GM18907 (cell line): ENCODE data around the gene ZMIZ1.

Experiments used
- ATAC-seq: cut with Tn5 transposase; IDR thresholded peaks from one replicate; pipeline ENCODE4 v1.9.1; 2021; ENCODE audit warnings: mild to moderate bottlenecking, moderate library complexity; ENCODE audit not compliant: unreplicated experiment

The ZMIZ1 gene

DNA sequence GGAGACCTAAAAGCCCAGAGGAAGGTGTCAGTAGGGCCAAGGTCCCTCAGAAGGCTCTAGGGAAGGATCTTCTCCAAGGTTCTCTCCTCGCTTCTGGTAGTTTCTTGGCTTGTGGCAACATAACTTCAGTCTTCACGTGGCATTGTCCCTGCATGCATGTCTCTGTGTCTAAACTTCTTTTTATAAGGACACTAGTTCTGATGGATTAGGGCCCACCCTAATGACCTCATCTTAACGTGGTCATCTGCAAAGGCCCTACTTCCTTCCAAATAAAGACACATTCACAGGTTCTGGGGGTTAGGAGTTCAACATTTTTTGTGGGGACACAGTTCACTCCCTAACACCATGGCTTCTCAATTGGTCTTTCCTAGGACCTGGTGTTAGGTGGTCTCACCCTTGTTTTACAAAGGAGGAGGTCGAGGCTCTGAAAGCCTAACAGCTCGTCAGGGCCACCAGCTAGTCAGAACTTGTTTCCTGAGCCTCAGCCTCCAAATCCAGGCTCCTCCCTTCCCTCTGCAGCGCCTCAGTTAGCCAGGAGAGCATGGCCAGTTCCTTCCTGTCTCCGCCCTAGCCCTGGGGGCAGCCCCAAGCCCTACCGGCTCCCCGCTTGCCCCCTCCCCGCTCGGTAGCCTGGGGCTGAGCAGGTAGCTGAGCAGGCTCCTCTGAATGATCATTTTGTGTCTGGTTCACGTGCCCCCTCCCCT is 168.8 kb downstream of the ZMIZ1 start:
- no peak for ATAC-seq

- ATAC-seq, result no peak
Observed at GRCh38 chr10:79238158-79238520, 169.4 kb downstream of the ZMIZ1 start.

DNA sequence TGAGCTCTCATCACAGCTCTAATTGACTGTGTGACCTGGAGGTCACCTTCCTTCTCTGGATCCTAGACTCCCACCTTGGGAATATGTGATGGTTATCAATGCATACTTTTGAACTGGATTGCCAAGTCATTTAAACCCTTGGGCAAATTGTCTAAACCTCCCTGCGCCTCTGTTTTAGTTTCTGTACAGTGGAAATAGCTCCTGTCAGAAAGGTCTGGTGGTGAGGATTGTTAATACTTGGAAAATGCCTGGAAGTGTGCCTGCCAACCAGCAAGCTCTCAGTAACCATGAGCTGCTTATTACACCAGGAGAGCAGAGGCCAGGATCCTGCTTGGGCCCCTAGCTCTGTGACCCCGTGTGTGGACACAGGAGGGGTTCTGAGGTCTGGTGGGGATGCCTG is 169.8 kb downstream of the ZMIZ1 start:
- ATAC-seq, result no peak

DNA sequence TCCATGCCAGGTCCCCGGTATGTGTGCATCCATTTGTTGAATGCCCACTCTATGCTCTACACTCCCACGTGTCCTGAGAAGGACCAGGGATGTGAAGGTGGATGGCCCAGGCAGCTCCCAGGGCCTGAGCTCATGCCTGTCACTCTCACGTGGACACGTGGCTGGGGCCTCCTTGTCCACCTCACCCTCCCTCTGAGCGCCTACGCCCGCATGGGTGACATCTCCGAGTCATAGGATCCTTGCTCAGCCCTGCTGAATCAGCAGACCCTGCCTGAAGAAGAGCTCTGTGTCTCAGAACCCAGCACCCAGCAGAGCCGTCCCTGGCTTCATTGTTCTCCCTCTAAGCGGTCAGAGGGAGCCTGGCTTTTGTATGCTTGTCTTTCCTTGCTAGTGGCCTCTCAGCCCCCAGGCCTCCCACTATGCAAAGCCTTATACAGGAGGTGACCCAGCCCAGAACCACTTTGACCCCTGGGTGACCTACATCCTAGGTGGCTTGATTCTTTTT is 170.6 kb downstream of the ZMIZ1 start:
- ATAC-seq, result no peak

DNA sequence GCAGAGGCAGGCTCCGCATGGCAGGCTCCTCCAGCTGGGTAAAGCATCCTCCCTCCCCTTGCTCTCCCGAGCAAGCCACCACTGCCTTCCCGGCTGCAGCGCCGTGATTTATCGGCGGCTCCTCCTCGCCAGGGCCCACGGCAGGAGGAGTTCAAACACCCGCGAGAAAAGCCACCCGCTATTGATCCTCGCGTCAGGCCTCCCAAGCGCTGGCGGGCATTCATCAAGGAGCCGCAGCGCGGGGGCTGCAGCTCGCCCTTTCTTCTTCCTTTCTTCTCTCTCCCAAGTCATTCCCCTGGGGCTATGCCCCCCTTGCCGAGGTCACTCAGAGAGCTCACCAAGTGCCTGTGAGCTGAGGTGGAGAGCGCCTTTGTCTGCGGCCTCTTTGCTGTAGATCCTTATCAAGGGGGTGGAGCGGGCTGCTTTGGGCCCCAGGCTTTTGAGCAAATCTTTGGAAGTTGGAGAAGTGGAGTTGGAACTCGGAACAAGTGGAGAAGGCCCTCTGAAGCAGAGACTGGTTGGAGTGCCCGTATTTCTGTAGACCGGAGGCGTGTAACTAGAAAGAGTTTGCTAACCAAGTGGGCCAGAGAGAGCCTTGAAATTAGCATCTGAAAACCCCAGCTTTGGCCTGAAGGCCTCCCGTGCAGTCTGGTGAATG is 171.3 kb downstream of the ZMIZ1 start:
- ATAC-seq, result no peak

DNA sequence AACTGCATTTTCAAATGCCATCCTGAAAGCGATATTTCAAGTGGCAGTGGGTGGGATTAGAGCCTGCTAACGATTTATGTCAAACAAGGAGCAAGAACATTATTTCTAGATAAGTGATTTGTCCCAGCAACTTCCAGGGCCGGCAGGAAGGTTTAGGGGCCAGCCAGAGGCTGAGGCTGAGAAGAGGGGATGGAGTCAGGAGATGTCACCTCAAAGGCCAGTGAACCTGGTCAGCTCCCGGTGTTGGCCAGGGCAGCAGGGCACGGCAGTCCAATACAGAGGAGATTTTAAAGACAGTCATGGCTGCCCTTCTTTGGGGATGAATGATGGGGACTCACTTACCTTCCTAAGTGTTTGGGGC is 172.8 kb downstream of the ZMIZ1 start:
- ATAC-seq, result no peak

DNA sequence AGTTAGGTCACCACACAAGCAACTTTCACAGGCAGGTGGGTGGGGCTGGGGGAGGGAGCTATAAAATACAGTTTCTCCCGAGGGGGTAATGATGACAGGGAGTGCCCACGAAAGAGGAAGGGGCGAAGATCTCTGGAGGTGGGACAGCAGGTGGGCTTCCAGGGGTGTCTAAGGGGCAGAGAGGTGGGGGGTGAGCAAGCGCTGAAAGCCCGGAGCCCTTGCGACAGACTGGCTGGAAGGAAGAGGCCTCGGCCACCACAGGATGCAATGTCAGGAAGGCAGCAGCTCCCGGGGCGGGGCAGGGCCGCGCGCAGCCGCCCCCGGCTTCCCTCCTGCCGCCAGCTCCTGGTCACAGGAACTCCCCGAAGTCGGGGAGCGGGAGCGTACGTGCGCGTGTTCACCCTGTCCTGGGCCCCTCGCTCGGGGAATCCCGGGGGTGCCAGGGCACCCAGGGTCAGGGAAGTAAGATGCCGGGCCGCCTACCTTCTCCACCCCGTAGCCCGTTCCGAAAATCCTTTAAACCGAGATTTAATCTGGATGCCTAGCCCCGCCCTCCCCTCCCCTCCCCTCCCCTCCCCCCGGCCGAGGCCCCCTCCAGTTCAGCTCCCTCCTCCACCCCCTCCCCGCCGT is 173.3 kb downstream of the ZMIZ1 start:
- peak; percentile 36 for ATAC-seq

DNA sequence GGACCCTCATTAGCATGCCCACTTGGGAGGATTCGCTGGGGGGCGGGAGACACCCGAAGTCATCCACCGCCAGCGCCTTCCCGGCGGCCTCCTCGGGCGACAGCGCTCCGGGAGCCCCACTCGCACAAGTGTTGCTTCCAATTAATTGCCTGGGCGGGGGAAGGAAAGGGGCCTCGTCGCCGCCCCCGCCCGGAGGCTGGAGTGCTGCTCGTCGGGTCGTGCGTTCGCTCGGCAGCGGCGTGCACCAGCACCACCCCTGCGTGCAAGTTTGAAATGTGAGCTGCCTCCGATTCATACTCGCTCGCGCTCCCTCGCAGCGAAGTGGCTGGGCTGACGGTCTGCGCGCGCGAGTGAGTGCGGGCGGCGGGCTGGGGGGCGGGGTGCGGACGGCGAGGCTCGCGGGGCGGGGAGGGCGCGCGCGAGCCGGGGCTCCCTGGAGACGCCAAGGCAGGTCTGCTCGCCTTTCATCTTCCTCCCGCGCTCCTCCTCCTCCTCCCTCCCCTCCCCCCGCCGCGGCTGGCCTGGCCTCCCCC is 173.9 kb downstream of the ZMIZ1 start:
- peak; percentile 23 for ATAC-seq

DNA sequence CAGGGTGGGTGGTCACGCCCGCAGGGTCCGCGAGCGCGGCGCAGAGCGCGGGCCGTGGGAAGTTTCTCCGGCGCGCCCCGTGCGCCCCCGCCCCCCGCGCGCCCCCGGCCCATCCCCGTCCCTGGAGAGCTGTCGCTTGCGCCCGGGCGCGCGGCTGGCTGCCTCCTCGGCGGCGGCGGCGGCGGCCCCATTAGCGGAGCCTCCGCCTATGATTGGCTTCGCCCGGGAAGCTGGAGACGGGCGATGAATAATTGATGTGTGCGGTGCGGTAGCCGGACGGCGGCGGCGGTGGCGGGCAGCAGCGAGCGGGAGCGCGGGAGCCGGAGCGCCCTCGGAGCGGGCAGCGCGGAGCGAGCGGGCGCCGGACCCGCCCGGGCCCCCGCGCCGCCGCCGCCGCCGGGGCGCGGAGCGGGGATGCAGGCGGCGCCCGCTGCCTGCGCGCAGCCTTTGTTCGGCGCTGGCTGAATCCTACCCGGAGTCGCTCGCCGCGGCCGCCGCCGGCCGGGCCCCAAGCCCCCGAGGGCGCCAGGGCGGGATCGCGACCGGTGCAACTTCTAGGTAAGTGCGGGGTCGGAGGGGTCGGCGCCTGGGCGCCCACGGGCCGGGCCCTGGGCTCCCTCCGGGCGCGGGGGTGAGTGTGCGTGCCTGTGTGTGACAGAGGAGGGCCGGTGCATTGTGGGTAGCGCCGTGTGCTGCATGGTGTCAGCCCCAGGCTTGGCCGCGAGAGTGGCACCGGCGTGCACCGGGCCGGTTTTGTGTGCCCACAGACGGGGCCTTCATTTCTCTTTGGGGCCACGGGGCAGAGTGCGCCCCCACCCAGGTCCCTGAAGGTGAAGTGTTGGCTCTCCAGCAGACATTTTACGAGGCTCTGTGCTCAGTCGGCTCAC is 174.7 kb downstream of the ZMIZ1 start:
- peak; percentile 54 for ATAC-seq

GRCh38 chr10:79244068-79244442 is 175.3 kb downstream of the ZMIZ1 start:
- ATAC-seq, result peak; percentile 0

DNA sequence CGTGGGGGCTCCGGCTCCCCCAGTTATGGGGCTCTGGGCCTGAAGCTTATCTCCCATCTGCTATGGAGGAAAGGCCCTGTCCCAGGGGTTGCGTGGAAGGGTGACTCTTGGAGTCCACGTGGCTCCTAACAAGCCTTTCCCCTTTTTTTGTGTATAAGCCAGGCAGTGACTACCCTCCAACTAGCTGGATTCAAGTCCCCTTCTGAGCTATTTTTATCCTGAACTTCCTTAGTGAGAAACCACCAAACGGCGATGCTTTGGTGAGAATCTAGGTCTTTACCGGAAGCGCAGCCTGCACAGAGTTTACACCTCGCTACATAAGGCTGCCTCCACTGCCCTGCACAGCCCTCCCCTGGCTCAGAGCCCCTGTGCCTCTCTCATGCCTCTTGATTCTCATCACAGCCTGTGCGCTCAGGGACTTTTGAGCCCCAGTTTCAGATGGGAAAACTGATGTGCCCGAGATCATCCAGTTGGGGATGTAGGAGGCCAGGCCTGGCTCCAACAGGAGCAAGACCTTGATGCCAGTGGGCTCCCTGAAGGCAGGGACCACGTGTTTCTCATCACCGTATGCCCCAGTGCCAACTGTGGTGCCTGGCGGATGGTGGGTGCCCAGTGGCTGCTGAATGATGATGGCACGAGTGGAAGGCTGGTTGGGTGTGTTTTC is 176.2 kb downstream of the ZMIZ1 start:
- ATAC-seq, result peak; percentile 34

DNA sequence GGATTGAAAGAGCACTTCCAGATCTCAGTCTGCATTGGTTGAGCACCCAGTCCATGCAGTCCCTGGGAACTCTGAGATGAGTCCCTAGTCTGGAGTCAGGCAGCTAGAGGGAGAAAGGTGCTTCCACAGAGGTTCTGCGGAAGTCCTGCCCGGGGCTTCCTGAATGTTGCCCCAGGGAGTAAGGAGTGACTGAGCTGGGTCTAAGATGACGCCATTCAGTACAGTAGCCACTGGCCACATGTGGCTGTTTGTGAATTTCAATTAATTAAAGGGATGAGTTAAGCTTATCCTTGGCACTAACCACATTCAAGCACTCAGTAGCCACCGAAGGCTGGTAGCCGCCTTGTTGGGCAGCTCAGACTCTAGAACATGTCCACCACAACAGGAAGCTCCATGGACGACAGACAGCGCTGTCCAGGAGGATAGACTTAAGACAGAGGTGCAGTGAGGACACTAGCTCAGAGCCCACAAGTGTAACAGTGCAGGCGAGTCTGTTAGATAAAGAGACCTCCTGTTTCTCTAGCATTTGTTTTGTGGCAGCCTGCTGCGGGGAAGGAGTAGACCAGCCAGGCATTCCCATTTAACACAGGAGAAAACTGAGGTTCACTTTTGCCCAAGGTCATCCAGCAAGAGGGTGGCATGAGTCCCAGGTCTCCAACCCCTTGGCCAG is 176.9 kb downstream of the ZMIZ1 start:
- no peak for ATAC-seq

DNA sequence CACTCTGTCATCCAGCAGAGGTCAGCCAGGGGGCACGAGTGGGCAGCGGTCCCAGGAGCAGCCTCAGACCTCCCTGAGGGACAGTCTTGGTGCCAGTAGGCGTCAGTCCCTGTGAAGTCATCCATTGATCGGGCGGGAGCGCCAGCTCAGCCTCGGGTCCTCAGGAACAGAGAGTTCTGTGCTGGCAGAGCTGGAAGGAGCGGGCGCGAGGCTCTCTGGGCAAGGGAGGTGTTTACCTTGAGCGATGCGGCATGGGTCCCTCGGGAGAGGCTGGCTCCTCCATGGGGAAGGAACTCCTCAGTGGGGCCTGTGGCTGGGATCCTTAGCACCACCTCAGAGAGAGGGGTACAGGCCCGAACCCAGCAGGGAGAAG is 177.4 kb downstream of the ZMIZ1 start:
- ATAC-seq, result no peak

GRCh38 chr10:79246606-79247275 is 178.0 kb downstream of the ZMIZ1 start:
- no peak for ATAC-seq

DNA sequence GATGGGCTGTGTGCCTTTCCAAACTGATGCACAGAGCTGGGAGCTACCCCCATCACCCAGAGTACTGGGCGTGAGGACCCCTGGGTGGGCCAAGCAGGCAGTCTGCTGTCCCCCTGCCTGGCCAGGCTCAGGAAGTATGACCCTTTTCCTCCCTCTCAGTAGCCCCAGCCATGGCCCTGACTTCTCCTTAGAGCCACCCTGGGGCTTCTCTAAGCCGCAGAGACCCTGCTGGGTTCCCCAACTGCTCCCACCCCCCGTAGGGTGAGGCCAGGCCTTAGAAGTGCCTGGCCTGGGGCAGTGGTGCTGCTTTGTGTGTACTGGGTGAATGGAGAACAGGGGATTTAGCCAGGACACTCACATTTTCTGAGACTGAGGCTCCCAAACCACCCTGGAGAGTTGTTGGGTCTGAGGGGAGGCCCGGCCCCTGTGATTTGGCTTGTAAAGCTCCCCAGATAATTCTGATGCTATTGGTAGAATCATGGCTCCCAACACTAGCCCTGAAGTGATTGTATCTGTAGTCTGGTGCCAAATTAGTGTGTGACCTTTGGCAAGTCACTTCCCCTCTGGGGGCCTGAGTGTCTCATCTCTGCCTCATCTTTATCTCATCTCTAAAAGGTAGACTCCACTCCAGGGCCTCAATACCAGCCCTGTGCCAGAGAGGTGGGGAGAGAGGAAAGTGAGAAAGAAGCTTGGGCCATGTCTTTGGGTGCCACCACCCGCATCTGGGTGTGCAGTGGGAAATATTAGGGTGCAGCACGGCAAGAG is 178.8 kb downstream of the ZMIZ1 start:
- ATAC-seq, result no peak

GRCh38 chr10:79248341-79249185 is 179.8 kb downstream of the ZMIZ1 start:
- no peak for ATAC-seq

DNA sequence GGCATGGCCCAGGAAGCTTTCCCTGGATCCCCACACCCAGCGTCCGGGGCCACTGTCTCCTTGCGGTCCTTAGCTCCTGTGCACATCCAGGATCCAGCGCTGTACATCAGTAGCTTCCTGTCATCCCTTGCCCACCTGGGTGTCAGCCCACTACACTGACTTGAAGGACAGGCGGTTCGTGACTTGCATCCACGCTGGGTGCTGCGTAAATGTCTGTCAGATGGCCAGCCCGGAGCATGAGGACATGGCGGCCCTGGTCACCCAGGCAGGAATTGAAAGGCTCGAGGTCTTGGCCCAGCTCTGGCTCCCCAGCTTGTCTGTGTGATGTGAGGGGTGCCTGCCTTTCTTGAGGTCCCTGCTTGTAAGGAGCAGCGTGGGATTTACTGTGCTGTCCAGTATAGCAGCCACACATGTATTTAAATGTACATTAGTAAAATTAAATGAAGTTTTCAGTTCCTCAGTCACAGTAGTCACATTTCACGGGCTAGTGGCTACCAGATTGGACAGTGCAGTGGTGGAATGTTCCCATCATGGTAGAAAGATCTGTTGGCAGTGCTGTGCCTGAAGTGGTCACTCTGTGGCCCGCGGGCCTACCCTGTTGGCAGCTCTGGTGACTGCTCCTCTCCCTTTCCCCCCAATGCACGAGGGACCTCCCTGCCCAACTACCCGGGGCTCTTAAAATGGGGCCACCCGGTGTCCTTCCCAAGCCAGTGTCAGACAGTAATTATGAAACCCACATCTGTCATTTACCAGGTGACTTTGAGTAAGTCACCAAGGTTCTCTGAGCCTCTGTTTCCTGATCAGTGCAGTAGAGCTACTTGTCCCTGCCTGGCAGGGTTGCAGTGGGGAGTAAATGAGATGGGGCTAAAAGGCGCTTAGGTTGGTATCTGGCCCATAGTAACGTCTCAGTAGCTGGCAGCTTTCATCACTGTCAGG is 180.7 kb downstream of the ZMIZ1 start:
- peak; percentile 76 for ATAC-seq
